ENCODE data around the gene NXNL1. TPM values are rescaled to one million over a fixed set of nuclear protein-coding genes. Genes with fewer than 3 reads are reported as not detected.

The NXNL1 gene
- total and polyA plus RNA-seq, 2 donors (not counting 1 experiment from before 2014, with no cell fraction given) = not detected

DNA sequence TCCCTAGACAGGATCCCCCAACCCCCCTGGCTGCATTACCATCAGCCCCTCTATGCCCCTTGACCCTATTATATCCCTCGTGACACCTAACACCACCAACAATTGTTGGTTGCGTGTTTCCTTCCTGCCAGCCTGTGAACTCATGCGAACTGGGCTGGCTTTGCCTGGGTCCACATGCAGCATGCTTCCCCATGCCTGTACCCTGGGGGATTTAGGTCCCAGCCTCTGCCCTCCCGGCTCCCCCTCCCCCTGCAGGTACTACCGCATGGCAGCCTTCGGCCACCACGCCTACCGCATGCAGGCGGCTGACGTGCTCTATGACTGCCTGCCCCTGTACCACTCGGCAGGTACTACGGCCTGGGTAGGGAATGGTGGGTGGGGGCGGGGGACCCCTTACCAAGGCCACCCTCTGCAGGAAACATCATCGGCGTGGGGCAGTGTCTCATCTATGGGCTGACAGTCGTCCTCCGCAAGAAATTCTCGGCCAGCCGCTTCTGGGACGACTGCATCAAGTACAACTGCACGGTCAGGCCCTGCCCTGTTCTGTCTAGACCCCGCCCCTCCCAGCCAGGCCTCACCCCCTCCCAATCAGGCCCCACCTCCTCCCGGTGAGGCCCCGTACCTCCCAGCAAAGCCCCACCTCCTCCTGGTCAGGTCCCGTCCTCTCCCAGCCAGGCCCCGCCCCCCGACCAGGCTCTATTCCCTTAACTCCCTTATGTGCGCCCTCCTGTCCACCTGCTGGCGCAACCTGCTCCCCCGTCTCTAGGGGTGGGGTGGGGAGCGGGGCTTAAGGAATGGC lies 28.1 kb upstream of the NXNL1 start:
- DNase-seq (ENCODE audit: low read depth in 2 of 2) = peak in 1 of 2 donors; percentile 25
- Histone ChIP-seq H3K27ac (ENCODE audit: insufficient read depth, low read length) (no peak overlapping the region), H3K9ac (ENCODE audit: insufficient read depth, low read length) (no peak overlapping the region), H3K27me3 (ENCODE audit: control insufficient read depth, insufficient read depth, low read length) (no peaks in the 10 kb centered on the region), H3K9me3 (ENCODE audit: control insufficient read depth, insufficient read depth, low read depth, low read length) (no peaks in the 10 kb centered on the region), H3K4me2 (ENCODE audit: extremely low read depth, insufficient read depth, low read length) (no peak overlapping the region), H3K4me3 (replicated peaks in 1 of 4; ENCODE audit: control extremely low read depth in 1 of 4, insufficient read depth in 1 of 4, low read depth in 3 of 4, low read length in 4 of 4) (no peak overlapping the region), H3K79me2 (ENCODE audit: control insufficient read depth, insufficient read depth, low read length) (no peaks in the 10 kb centered on the region), H2AFZ (ENCODE audit: low read length) (no peak overlapping the region), H4K20me1 (ENCODE audit: control insufficient read depth, extremely low read depth, insufficient read depth, low read length) (no peaks in the 10 kb centered on the region), H3K36me3 (ENCODE audit: control insufficient read depth, insufficient read depth, low read length) (no peaks in the 10 kb centered on the region), H3K4me1 (ENCODE audit: control insufficient read depth, extremely low read depth, insufficient read depth, low read length) (no peaks in the 10 kb centered on the region)
- TF ChIP-seq, protein P1, sequence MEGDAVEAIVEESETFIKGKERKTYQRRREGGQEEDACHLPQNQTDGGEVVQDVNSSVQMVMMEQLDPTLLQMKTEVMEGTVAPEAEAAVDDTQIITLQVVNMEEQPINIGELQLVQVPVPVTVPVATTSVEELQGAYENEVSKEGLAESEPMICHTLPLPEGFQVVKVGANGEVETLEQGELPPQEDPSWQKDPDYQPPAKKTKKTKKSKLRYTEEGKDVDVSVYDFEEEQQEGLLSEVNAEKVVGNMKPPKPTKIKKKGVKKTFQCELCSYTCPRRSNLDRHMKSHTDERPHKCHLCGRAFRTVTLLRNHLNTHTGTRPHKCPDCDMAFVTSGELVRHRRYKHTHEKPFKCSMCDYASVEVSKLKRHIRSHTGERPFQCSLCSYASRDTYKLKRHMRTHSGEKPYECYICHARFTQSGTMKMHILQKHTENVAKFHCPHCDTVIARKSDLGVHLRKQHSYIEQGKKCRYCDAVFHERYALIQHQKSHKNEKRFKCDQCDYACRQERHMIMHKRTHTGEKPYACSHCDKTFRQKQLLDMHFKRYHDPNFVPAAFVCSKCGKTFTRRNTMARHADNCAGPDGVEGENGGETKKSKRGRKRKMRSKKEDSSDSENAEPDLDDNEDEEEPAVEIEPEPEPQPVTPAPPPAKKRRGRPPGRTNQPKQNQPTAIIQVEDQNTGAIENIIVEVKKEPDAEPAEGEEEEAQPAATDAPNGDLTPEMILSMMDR (conservative IDR thresholded peaks at IDR 0.05 in 1 of 2, IDR thresholded peaks at IDR 0.05 in 1 of 2; ENCODE audit: low read depth in 1 of 2, low read length in 2 of 2) = no peak
- TF ChIP-seq EZH2 (IDR thresholded peaks at IDR 0.05; ENCODE audit: low read length, missing control alignments) = no peak

DNA sequence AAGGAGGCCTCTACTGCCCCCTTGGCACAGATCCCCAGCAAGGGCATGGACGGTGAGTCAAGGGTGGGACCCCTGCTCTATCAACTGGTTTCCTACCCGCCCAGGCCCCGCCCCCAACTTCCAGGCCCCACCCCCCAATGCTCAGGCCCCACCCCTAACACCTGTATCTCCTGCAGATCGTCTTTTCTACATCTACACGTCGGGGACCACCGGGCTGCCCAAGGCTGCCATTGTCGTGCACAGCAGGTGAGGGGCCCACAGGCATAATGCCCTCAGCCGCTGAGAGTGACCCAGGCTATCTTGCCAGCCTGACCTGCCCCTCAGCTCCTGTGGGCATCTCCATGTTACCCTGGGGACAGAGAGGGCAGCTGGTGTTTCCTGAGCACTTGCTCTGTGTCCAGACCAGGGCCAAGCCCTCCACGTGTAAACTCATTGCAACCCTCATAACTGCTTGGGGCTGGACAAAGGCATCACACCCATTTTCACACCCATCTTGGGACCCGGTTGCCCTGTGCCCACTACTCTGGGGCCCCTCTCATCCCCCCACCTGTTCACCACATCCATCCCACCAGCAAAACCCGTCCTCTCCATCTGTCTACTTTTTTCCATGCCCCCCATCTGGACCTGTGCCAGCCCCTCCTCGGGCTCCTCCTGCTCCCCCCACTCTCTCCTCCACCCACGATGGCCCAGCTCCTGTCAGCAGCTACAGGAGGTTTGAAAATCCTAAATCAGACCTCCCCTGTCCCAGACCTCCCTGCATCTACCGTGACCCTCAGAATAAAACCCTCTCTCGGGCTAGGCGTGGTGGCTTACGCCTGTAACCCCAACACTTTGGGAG lies 26.8 kb upstream of the NXNL1 start:
- no peaks in the 10 kb centered on the region for H3K36me3 ChIP-seq (ENCODE audit: control insufficient read depth, insufficient read depth, low read length)
- no peak overlapping the region for H2AFZ ChIP-seq (ENCODE audit: low read length)
- no peak overlapping the region for H3K4me3 ChIP-seq (replicated peaks in 1 of 4; ENCODE audit: control extremely low read depth in 1 of 4, insufficient read depth in 1 of 4, low read depth in 3 of 4, low read length in 4 of 4)
- H3K9me3 ChIP-seq (ENCODE audit: control insufficient read depth, insufficient read depth, low read depth, low read length) = no peaks in the 10 kb centered on the region
- no peaks in the 10 kb centered on the region for H4K20me1 ChIP-seq (ENCODE audit: control insufficient read depth, extremely low read depth, insufficient read depth, low read length)
- H3K27ac ChIP-seq (ENCODE audit: insufficient read depth, low read length) = no peak overlapping the region
- no peaks in the 10 kb centered on the region for H3K27me3 ChIP-seq (ENCODE audit: control insufficient read depth, insufficient read depth, low read length)
- no peak for DNase-seq (ENCODE audit: low read depth in 2 of 2)
- TF ChIP-seq EZH2 (IDR thresholded peaks at IDR 0.05; ENCODE audit: low read length, missing control alignments) = no peak
- TF ChIP-seq, protein P1 (conservative IDR thresholded peaks at IDR 0.05 in 1 of 2, IDR thresholded peaks at IDR 0.05 in 1 of 2; ENCODE audit: low read depth in 1 of 2, low read length in 2 of 2) = no peak
- no peaks in the 10 kb centered on the region for H3K4me1 ChIP-seq (ENCODE audit: control insufficient read depth, extremely low read depth, insufficient read depth, low read length)
- H3K79me2 ChIP-seq (ENCODE audit: control insufficient read depth, insufficient read depth, low read length) = no peaks in the 10 kb centered on the region
- no peak overlapping the region for H3K9ac ChIP-seq (ENCODE audit: insufficient read depth, low read length)
- no peak overlapping the region for H3K4me2 ChIP-seq (ENCODE audit: extremely low read depth, insufficient read depth, low read length)

DNA sequence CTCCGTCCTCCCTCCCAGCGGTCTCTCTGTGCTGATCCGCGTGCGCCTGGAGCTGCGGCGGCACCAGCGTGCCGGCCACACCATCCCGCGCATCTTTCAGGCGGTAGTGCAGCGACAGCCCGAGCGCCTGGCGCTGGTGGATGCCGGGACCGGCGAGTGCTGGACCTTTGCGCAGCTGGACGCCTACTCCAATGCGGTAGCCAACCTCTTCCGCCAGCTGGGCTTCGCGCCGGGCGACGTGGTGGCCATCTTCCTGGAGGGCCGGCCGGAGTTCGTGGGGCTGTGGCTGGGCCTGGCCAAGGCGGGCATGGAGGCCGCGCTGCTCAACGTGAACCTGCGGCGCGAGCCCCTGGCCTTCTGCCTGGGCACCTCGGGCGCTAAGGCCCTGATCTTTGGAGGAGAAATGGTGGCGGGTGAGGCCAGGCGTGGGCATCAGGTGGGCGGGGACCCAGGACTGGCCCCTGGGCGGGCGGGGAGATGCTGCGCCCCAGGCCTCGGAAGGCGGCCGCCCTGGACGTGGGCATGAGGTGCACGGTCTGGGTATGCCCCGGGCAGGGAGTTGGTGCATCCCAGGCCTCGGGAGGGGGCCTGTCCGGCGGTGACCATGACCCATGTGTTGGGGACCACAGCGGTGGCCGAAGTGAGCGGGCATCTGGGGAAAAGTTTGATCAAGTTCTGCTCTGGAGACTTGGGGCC lies 26.0 kb upstream of the NXNL1 start:
- Histone ChIP-seq H3K27ac (ENCODE audit: insufficient read depth, low read length) (no peak overlapping the region), H3K4me3 (replicated peaks in 1 of 4; ENCODE audit: control extremely low read depth in 1 of 4, insufficient read depth in 1 of 4, low read depth in 3 of 4, low read length in 4 of 4) (no peak overlapping the region), H2AFZ (ENCODE audit: low read length) (no peak overlapping the region), H3K79me2 (ENCODE audit: control insufficient read depth, insufficient read depth, low read length) (no peaks in the 10 kb centered on the region), H3K27me3 (ENCODE audit: control insufficient read depth, insufficient read depth, low read length) (no peaks in the 10 kb centered on the region), H3K4me2 (ENCODE audit: extremely low read depth, insufficient read depth, low read length) (no peak overlapping the region), H3K36me3 (ENCODE audit: control insufficient read depth, insufficient read depth, low read length) (no peaks in the 10 kb centered on the region), H3K9ac (ENCODE audit: insufficient read depth, low read length) (no peak overlapping the region), H3K9me3 (ENCODE audit: control insufficient read depth, insufficient read depth, low read depth, low read length) (no peaks in the 10 kb centered on the region), H4K20me1 (ENCODE audit: control insufficient read depth, extremely low read depth, insufficient read depth, low read length) (no peaks in the 10 kb centered on the region), H3K4me1 (ENCODE audit: control insufficient read depth, extremely low read depth, insufficient read depth, low read length) (no peaks in the 10 kb centered on the region)
- TF ChIP-seq, protein P1 (conservative IDR thresholded peaks at IDR 0.05 in 1 of 2, IDR thresholded peaks at IDR 0.05 in 1 of 2; ENCODE audit: low read depth in 1 of 2, low read length in 2 of 2) = no peak
- no peak for TF ChIP-seq EZH2 (IDR thresholded peaks at IDR 0.05; ENCODE audit: low read length, missing control alignments)
- DNase-seq (ENCODE audit: low read depth in 2 of 2) = no peak

All from fibroblast of lung (primary cell).